ENCODE data around the gene PIP5K1C. TPM values are rescaled to one million over a fixed set of nuclear protein-coding genes. Genes with fewer than 3 reads are reported as not detected.

Gene PIP5K1C
- total and polyA plus RNA-seq, 2 donors (not counting 1 experiment from before 2014, with no cell fraction given) = 10.4 to 46.7 TPM

DNA sequence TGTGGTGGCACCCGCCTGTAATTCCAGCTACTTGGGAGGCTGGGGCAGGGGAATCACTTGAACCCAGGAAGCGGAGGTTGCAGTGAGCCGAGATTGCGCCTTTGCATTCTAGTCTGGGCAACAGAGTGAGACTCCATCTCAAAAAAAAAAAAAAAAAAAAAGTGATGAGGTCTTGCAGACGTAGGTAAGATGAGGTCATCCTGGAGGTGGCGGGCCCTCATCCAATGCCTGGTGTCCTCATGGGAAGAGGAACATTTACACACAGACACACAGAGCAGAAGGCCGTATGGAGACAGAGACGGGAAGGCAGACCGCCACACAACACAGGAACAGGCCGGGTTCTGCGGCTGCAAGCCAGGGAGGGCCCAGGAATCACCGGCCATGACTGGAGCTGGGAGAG, 78.0 kb downstream of the PIP5K1C start:
- H3K4me1 Mint-ChIP-seq = peaks cover 37% of the 10 kb centered on the region
- POLR2A ChIA-PET = no interaction called here
- ATAC-seq (ENCODE audit: low read depth) = no peak
- H3K4me2 ChIP-seq (replicated peaks; ENCODE audit: low read depth, low read length, poor library complexity, severe bottlenecking) = no peak overlapping the region
- H3K27ac Mint-ChIP-seq = no peak overlapping the region
- no peak overlapping the region for H3K27ac ChIP-seq (ENCODE audit: low read length in 2 of 2)
- H3K27me3 ChIP-seq (replicated peaks in 1 of 4; ENCODE audit: control extremely low read depth in 1 of 4, control insufficient read depth in 3 of 4, insufficient read depth in 4 of 4, low read length in 3 of 4) = no peaks in the 10 kb centered on the region
- peaks cover 62% of the 10 kb centered on the region for H4K20me1 ChIP-seq (ENCODE audit: control insufficient read depth, insufficient read depth, low read length, poor library complexity, severe bottlenecking)
- peak overlapping the region; percentile 34 for H3K4me3 Mint-ChIP-seq
- H2AFZ ChIP-seq (ENCODE audit: insufficient read depth, low read depth, low read length, poor library complexity, severe bottlenecking) = no peak overlapping the region
- DNase-seq = no peak
- peaks cover 58% of the 10 kb centered on the region for H3K79me2 ChIP-seq (ENCODE audit: control insufficient read depth, insufficient read depth, low read length)
- peaks cover 26 to 29% of the 10 kb centered on the region in 2 donors for H3K4me1 ChIP-seq (ENCODE audit: control insufficient read depth in 2 of 2, insufficient read depth in 2 of 2, low read length in 2 of 2)
- no peaks in the 10 kb centered on the region for H3K9me3 Mint-ChIP-seq (ENCODE audit: insufficient read depth)
- H3K36me3 ChIP-seq (replicated peaks in 1 of 2; ENCODE audit: control extremely low read depth in 1 of 2, control insufficient read depth in 1 of 2, extremely low read depth in 1 of 2, insufficient read depth in 2 of 2, low read length in 1 of 2) = peaks cover 0 to 31% of the 10 kb centered on the region in 2 experiments
- intact Hi-C loops (cut with micrococcal nuclease) = no loop called here
- no peak overlapping the region for H3K4me3 ChIP-seq (ENCODE audit: control extremely low read depth in 1 of 5, extremely low read depth in 1 of 5, insufficient read depth in 1 of 5, low read depth in 2 of 5, low read length in 4 of 5)
- no peaks in the 10 kb centered on the region for H3K9me3 ChIP-seq (ENCODE audit: control extremely low read depth in 1 of 3, control insufficient read depth in 2 of 3, insufficient read depth in 1 of 3, low read length in 2 of 3)
- no peak overlapping the region for H3K9ac ChIP-seq (ENCODE audit: low read length)
- H3K27me3 Mint-ChIP-seq = no peaks in the 10 kb centered on the region
- CTCF ChIA-PET = interaction anchor here (0.6 to 1.3 kb wide), 3 partner anchors 37 to 157 kb away, joined by 3 to 4 read pairs (median 3); partner anchors contain the start of gene GIPC3
- TF ChIP-seq EZH2 (IDR thresholded peaks at IDR 0.05; ENCODE audit: borderline replicate concordance, insufficient read depth, low read depth, low read length, poor library complexity, severe bottlenecking) = no peak
- TF ChIP-seq, protein P1, sequence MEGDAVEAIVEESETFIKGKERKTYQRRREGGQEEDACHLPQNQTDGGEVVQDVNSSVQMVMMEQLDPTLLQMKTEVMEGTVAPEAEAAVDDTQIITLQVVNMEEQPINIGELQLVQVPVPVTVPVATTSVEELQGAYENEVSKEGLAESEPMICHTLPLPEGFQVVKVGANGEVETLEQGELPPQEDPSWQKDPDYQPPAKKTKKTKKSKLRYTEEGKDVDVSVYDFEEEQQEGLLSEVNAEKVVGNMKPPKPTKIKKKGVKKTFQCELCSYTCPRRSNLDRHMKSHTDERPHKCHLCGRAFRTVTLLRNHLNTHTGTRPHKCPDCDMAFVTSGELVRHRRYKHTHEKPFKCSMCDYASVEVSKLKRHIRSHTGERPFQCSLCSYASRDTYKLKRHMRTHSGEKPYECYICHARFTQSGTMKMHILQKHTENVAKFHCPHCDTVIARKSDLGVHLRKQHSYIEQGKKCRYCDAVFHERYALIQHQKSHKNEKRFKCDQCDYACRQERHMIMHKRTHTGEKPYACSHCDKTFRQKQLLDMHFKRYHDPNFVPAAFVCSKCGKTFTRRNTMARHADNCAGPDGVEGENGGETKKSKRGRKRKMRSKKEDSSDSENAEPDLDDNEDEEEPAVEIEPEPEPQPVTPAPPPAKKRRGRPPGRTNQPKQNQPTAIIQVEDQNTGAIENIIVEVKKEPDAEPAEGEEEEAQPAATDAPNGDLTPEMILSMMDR (IDR thresholded peaks at IDR 0.05) = no peak
- 94% methylated on average over 8 of the region's 12 CpGs for WGBS (ENCODE audit: insufficient coverage)

DNA sequence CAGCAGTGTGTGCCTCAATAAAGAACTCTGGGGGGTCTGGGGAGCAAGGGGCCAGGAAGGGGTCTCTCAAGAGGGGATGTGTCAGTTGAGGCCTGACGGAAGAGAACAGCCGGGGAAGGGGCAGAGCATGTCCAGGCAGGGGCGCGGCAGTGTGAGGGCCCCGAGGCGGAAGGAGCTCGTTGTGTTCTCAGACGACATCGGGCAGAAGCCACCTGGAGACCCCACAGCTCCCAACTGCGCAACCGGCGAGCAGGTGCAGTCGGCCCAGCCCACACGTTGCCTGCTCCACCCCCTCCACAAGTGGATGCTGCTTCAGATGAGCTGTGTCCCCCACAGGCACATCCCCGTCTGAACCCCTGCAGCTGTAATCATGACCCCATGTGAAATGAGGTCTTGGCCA, 78.6 kb downstream of the PIP5K1C start:
- Mint-ChIP-seq H3K4me1 (peaks cover 33% of the 10 kb centered on the region), H3K27ac (no peak overlapping the region), H3K9me3 (ENCODE audit: insufficient read depth) (no peaks in the 10 kb centered on the region), H3K27me3 (no peaks in the 10 kb centered on the region), H3K4me3 (no peak overlapping the region)
- H3K9ac ChIP-seq (ENCODE audit: low read length) = no peak overlapping the region
- POLR2A ChIA-PET = no interaction called here
- TF ChIP-seq, protein P1 (IDR thresholded peaks at IDR 0.05) = no peak
- TF ChIP-seq EZH2 (IDR thresholded peaks at IDR 0.05; ENCODE audit: borderline replicate concordance, insufficient read depth, low read depth, low read length, poor library complexity, severe bottlenecking) = no peak
- H3K27ac ChIP-seq (ENCODE audit: low read length in 2 of 2) = no peak overlapping the region
- H3K4me2 ChIP-seq (replicated peaks; ENCODE audit: low read depth, low read length, poor library complexity, severe bottlenecking) = no peak overlapping the region
- H3K79me2 ChIP-seq (ENCODE audit: control insufficient read depth, insufficient read depth, low read length) = peaks cover 57% of the 10 kb centered on the region
- no peaks in the 10 kb centered on the region for H3K27me3 ChIP-seq (replicated peaks in 1 of 4; ENCODE audit: control extremely low read depth in 1 of 4, control insufficient read depth in 3 of 4, insufficient read depth in 4 of 4, low read length in 3 of 4)
- H4K20me1 ChIP-seq (ENCODE audit: control insufficient read depth, insufficient read depth, low read length, poor library complexity, severe bottlenecking) = peaks cover 62% of the 10 kb centered on the region
- intact Hi-C loops (cut with micrococcal nuclease) = no loop called here
- H2AFZ ChIP-seq (ENCODE audit: insufficient read depth, low read depth, low read length, poor library complexity, severe bottlenecking) = no peak overlapping the region
- no peaks in the 10 kb centered on the region for H3K9me3 ChIP-seq (ENCODE audit: control extremely low read depth in 1 of 3, control insufficient read depth in 2 of 3, insufficient read depth in 1 of 3, low read length in 2 of 3)
- CTCF ChIA-PET = interaction anchor here (0.6 to 1.2 kb wide), 2 partner anchors 36 to 157 kb away, joined by 3 to 4 read pairs; partner anchors contain the start of gene GIPC3
- ATAC-seq (ENCODE audit: low read depth) = no peak
- H3K4me1 ChIP-seq (ENCODE audit: control insufficient read depth in 2 of 2, insufficient read depth in 2 of 2, low read length in 2 of 2) = peaks cover 25 to 29% of the 10 kb centered on the region in 2 donors
- no peak for DNase-seq
- H3K36me3 ChIP-seq (replicated peaks in 1 of 2; ENCODE audit: control extremely low read depth in 1 of 2, control insufficient read depth in 1 of 2, extremely low read depth in 1 of 2, insufficient read depth in 2 of 2, low read length in 1 of 2) = peaks cover 0 to 31% of the 10 kb centered on the region in 2 experiments
- WGBS (ENCODE audit: insufficient coverage) = 98% methylated on average over 15 of the region's 15 CpGs
- no peak overlapping the region for H3K4me3 ChIP-seq (ENCODE audit: control extremely low read depth in 1 of 5, extremely low read depth in 1 of 5, insufficient read depth in 1 of 5, low read depth in 2 of 5, low read length in 4 of 5)

Data from B cell (primary cell).